Chondrocyte (in vitro differentiated cells): ENCODE results near the gene HOGA1. TPM values are rescaled to one million over a fixed set of nuclear protein-coding genes. Genes with fewer than 3 reads are reported as not detected.

Experiments
- DNase-seq: peaks from one replicate; pipeline ENCODE4 v3.0.0; 2021; ENCODE audit warnings: mixed read lengths, low spot score
- H3K27ac Mint-ChIP-seq: one replicate; pipeline ENCODE4 v1.8.0; 2021; ENCODE audit warnings: mild to moderate bottlenecking, moderate library complexity, mixed read lengths; ENCODE audit not compliant: unreplicated experiment
- H3K27me3 Mint-ChIP-seq: 2 replicates; pipeline ENCODE4 v1.8.0; 2021; ENCODE audit warnings: low read depth, mixed read lengths
- H3K36me3 Mint-ChIP-seq: 2 replicates; pipeline ENCODE4 v1.8.0; 2021; ENCODE audit warnings: low read depth, mixed read lengths
- H3K4me1 Mint-ChIP-seq: 2 replicates; pipeline ENCODE4 v1.8.0; 2021; ENCODE audit warnings: low read depth, mild to moderate bottlenecking, mixed read lengths
- H3K4me3 Mint-ChIP-seq: one replicate; pipeline ENCODE4 v1.8.0; 2021; ENCODE audit warnings: mild to moderate bottlenecking, moderate library complexity, mixed read lengths; ENCODE audit not compliant: unreplicated experiment
- H3K9me3 Mint-ChIP-seq: 2 replicates; pipeline ENCODE4 v1.8.0; 2021; ENCODE audit warnings: low read depth, mixed read lengths
- CTCF ChIP-seq: fragments of 200-600 bp; sonication (generic); IDR thresholded peaks from 2 replicates; pipeline ENCODE4 v1.5.0; 2021; ENCODE audit warnings: antibody characterized with exemption, mild to moderate bottlenecking, moderate library complexity
- total RNA-seq: library from RNA; stranded (reverse); gene quantifications from 3 replicates; pipeline ENCODE4 v1.2.1, GENCODE V29; 2021

Gene HOGA1
- total RNA-seq, 1 donor from 2014 or later, result 0.12 TPM

- peaks cover 29% of the 10 kb centered on the region for H3K36me3 Mint-ChIP-seq
- no peak for TF ChIP-seq CTCF
- DNase-seq, result no peak
- no peaks in the 10 kb centered on the region for H3K9me3 Mint-ChIP-seq
- peak overlapping the region; percentile 51 for H3K27ac Mint-ChIP-seq
- no peaks in the 10 kb centered on the region for H3K27me3 Mint-ChIP-seq
- H3K4me3 Mint-ChIP-seq, result no peak overlapping the region
- peaks cover 11% of the 10 kb centered on the region for H3K4me1 Mint-ChIP-seq
Observed at GRCh38 chr10:97656777-97657176, 72.6 kb downstream of the HOGA1 start.

GRCh38 chr10:97659589-97659988 is 75.4 kb downstream of the HOGA1 start:
- H3K4me3 Mint-ChIP-seq, result no peak overlapping the region
- H3K36me3 Mint-ChIP-seq, result peaks cover 34% of the 10 kb centered on the region
- DNase-seq, result no peak
- H3K27ac Mint-ChIP-seq, result no peak overlapping the region
- peaks cover 6% of the 10 kb centered on the region for H3K4me1 Mint-ChIP-seq
- no peaks in the 10 kb centered on the region for H3K27me3 Mint-ChIP-seq
- no peak for TF ChIP-seq CTCF
- H3K9me3 Mint-ChIP-seq, result no peaks in the 10 kb centered on the region

Other genes with a start within 250 kb of the HOGA1 start
- gene FRAT2, start 249.7 kb upstream of the HOGA1 start, total RNA-seq, result 4.1 to 4.7 TPM (median 4.2 TPM) in 3 replicates
- 22.1 to 42.8 TPM (median 28.3 TPM) in 3 replicates for gene RRP12, start 183.0 kb upstream of the HOGA1 start, total RNA-seq
- 304 to 334 TPM (median 324 TPM) in 3 replicates for gene PGAM1, start 158.2 kb upstream of the HOGA1 start, total RNA-seq
- gene EXOSC1, start 138.4 kb upstream of the HOGA1 start, total RNA-seq, result 28.6 to 41.2 TPM (median 28.7 TPM) in 3 replicates
- 50.4 to 64.8 TPM (median 53.0 TPM) in 3 replicates for gene ZDHHC16, start 138.2 kb upstream of the HOGA1 start, total RNA-seq
- 63.4 to 80.2 TPM (median 66.6 TPM) in 3 replicates for gene MMS19, start 86.0 kb upstream of the HOGA1 start, total RNA-seq
- 29.3 to 38.2 TPM (median 38.2 TPM) in 3 replicates for gene UBTD1, start 85.5 kb upstream of the HOGA1 start, total RNA-seq
- 0.46 to 0.60 TPM (median 0.54 TPM) in 3 replicates for gene ANKRD2, start 11.6 kb upstream of the HOGA1 start, total RNA-seq
- not detected in 3 replicates for gene C10orf62, start 5.3 kb downstream of the HOGA1 start, total RNA-seq
- gene MORN4, start 49.1 kb downstream of the HOGA1 start, total RNA-seq, result 11.3 to 13.7 TPM (median 11.8 TPM) in 3 replicates
- gene PI4K2A, start 56.3 kb downstream of the HOGA1 start, total RNA-seq, result 20.1 to 20.9 TPM (median 20.1 TPM) in 3 replicates
- gene AVPI1, start 102.9 kb downstream of the HOGA1 start, total RNA-seq, result 5.1 to 7.7 TPM (median 6.5 TPM) in 3 replicates
- gene MARVELD1, start 129.3 kb downstream of the HOGA1 start, total RNA-seq, result 133 to 150 TPM (median 143 TPM) in 3 replicates
- gene ZFYVE27, start 152.7 kb downstream of the HOGA1 start, total RNA-seq, result 16.9 to 18.1 TPM (median 17.1 TPM) in 3 replicates
- 0.31 to 0.80 TPM (median 0.35 TPM) in 3 replicates for gene SFRP5, start 187.6 kb downstream of the HOGA1 start, total RNA-seq